IPS-11a (cell line): ENCODE measurements around the gene GAPDHS.

Experiments used
- H3K4me3 ChIP-seq: one replicate; pipeline ENCODE4 v1.5.1; 2013; ENCODE audit warnings: low read depth, low read length, control low read depth

Gene GAPDHS

GRCh38 chr19:35585848-35586247, 52.6 kb downstream of the GAPDHS start, which contains the start of gene PMIS2:
Gene PMIS2 (plus strand): TSS chr19:35586173. CDS start chr19:35586260, 87 bp downstream.
- H3K4me3 ChIP-seq, result no peak within 1 kb of the TSS

GRCh38 chr19:35587321-35587720, 54.1 kb downstream of the GAPDHS start:
- no peak overlapping the region for H3K4me3 ChIP-seq

GRCh38 chr19:35590875-35591274, 57.6 kb downstream of the GAPDHS start:
- H3K4me3 ChIP-seq, result no peak overlapping the region

GRCh38 chr19:35592226-35592625, 59.0 kb downstream of the GAPDHS start:
- H3K4me3 ChIP-seq, result no peak overlapping the region
